ENCODE measurements around the gene TBC1D22B.

Gene TBC1D22B

DNA sequence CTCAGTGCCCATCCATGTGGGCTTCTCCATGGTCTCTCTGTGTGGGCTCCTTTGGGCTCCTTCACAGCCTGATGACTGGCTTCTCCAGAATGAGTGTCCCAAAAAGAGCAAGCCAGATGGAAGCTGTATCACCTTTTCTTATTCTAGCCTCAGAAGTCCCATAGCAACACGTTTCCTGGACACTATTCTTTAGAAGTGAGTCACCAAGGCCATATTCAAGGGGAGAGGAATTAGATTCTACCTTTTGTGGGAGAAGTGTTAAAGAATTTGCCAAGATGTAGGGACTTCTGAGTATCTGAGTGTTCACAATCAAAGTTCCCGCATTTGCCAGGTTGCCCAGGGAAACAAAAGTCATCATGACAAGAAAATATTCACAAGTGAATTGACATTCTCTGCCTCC, 20.7 kb upstream of the TBC1D22B start:
- Histone ChIP-seq H3K79me1 (replicated peaks; ENCODE audit: low read length, poor library complexity, severe bottlenecking) (no peaks in the 10 kb centered on the region), H3K9me3 (ENCODE audit: control insufficient read depth, low read length) (no peaks in the 10 kb centered on the region), H2AK5ac (ENCODE audit: low read length, severe bottlenecking) (no peak overlapping the region), H3K4ac (ENCODE audit: low read depth in 1 of 2, low read length in 2 of 2) (no peak overlapping the region), H4K8ac (ENCODE audit: low read length) (no peak overlapping the region), H3K14ac (ENCODE audit: low read length in 2 of 2) (no peak overlapping the region), H3K9ac (ENCODE audit: low read length) (no peak overlapping the region), H2BK5ac (ENCODE audit: low read depth, low read length, poor library complexity, severe bottlenecking) (no peak overlapping the region), H3K4me1 (ENCODE audit: control insufficient read depth, insufficient read depth, low read depth, low read length) (peaks cover 6% of the 10 kb centered on the region), H3K23ac (ENCODE audit: low read length in 2 of 2) (no peak overlapping the region), H3K4me2 (ENCODE audit: low read length, poor library complexity, severe bottlenecking) (no peak overlapping the region), H2BK12ac (ENCODE audit: low read length in 2 of 2) (no peak overlapping the region), H3K18ac (ENCODE audit: low read depth in 1 of 2, low read length in 2 of 2) (no peak overlapping the region), H3K36me3 (ENCODE audit: control insufficient read depth in 1 of 2, insufficient read depth in 2 of 2, low read depth in 1 of 2, low read length in 2 of 2) (no peaks in the 10 kb centered on the region), H3K27me3 (ENCODE audit: control insufficient read depth in 1 of 2, insufficient read depth in 1 of 2, low read length in 2 of 2) (no peaks in the 10 kb centered on the region), H4K91ac (ENCODE audit: low read length) (no peak overlapping the region), H3K27ac (ENCODE audit: low read length, poor library complexity, severe bottlenecking) (no peak overlapping the region), H2BK15ac (ENCODE audit: low read depth, poor library complexity, severe bottlenecking) (no peak overlapping the region), H2BK120ac (ENCODE audit: low read depth, low read length) (no peak overlapping the region), H2AFZ (ENCODE audit: low read depth, low read length) (no peak overlapping the region), H3K4me3 (ENCODE audit: insufficient read depth in 1 of 2, low read depth in 1 of 2, low read length in 2 of 2) (no peak overlapping the region)
- peak; percentile 25 for DNase-seq
- 77% methylated on average over 2 of the region's 2 CpGs for WGBS

DNA sequence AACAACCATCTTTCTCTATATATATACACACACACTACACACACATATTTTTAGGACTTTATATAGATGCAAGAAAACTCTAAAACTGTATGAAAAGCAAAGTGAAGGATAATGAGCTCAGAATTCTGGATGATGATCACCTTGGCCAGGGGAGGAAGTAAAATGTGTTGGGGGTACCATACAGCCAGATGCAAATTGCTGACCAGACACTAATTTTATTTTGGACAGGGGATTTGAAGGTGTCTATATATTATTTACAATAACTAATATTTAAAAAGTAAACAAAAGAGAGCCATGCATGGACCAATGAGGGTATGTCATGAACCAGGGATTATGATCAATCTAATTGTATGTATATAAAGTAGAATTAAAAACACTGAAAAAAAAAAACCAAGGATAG, 19.8 kb upstream of the TBC1D22B start:
- H3K4me1 ChIP-seq (ENCODE audit: control insufficient read depth, insufficient read depth, low read depth, low read length), result peaks cover 8% of the 10 kb centered on the region
- no peak overlapping the region for H3K23ac ChIP-seq (ENCODE audit: low read length in 2 of 2)
- H3K79me1 ChIP-seq (replicated peaks; ENCODE audit: low read length, poor library complexity, severe bottlenecking), result no peaks in the 10 kb centered on the region
- H3K27me3 ChIP-seq (ENCODE audit: control insufficient read depth in 1 of 2, insufficient read depth in 1 of 2, low read length in 2 of 2), result no peaks in the 10 kb centered on the region
- no peak overlapping the region for H4K91ac ChIP-seq (ENCODE audit: low read length)
- H2AFZ ChIP-seq (ENCODE audit: low read depth, low read length), result no peak overlapping the region
- no peak overlapping the region for H2BK120ac ChIP-seq (ENCODE audit: low read depth, low read length)
- H3K18ac ChIP-seq (ENCODE audit: low read depth in 1 of 2, low read length in 2 of 2), result no peak overlapping the region
- H3K9me3 ChIP-seq (ENCODE audit: control insufficient read depth, low read length), result no peaks in the 10 kb centered on the region
- no peak overlapping the region for H3K27ac ChIP-seq (ENCODE audit: low read length, poor library complexity, severe bottlenecking)
- H2BK15ac ChIP-seq (ENCODE audit: low read depth, poor library complexity, severe bottlenecking), result no peak overlapping the region
- H2AK5ac ChIP-seq (ENCODE audit: low read length, severe bottlenecking), result no peak overlapping the region
- no peak for DNase-seq
- no peak overlapping the region for H2BK5ac ChIP-seq (ENCODE audit: low read depth, low read length, poor library complexity, severe bottlenecking)
- no peak overlapping the region for H3K14ac ChIP-seq (ENCODE audit: low read length in 2 of 2)
- H3K4ac ChIP-seq (ENCODE audit: low read depth in 1 of 2, low read length in 2 of 2), result no peak overlapping the region
- H4K8ac ChIP-seq (ENCODE audit: low read length), result no peak overlapping the region
- H2BK12ac ChIP-seq (ENCODE audit: low read length in 2 of 2), result no peak overlapping the region
- H3K4me2 ChIP-seq (ENCODE audit: low read length, poor library complexity, severe bottlenecking), result no peak overlapping the region
- H3K36me3 ChIP-seq (ENCODE audit: control insufficient read depth in 1 of 2, insufficient read depth in 2 of 2, low read depth in 1 of 2, low read length in 2 of 2), result no peaks in the 10 kb centered on the region
- H3K9ac ChIP-seq (ENCODE audit: low read length), result no peak overlapping the region
- H3K4me3 ChIP-seq (ENCODE audit: insufficient read depth in 1 of 2, low read depth in 1 of 2, low read length in 2 of 2), result no peak overlapping the region

DNA sequence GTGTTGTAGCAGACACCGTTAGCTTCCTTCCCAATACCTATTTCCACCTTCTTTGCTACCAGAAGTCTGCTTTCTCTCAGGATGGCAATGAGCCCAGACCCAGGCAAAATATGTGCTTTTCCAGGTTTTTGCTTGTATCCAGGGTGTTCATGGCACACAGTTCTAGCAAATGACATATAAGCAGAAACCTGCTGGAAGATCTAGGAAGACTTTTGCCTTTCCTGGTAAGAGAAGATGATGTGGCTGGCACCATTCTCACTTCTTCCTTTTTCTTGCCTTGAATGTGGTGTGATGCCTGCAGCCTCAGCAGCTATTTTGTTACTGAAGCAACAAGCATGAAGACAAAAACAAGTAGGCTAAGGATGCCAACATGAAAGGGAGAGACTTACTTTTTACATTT, 19.2 kb upstream of the TBC1D22B start:
- 100% methylated on average over 1 of the region's 1 CpG for WGBS
- Histone ChIP-seq H3K79me1 (replicated peaks; ENCODE audit: low read length, poor library complexity, severe bottlenecking) (no peaks in the 10 kb centered on the region), H2BK120ac (ENCODE audit: low read depth, low read length) (peak overlapping the region; percentile 6), H2AK5ac (ENCODE audit: low read length, severe bottlenecking) (peak overlapping the region; percentile 87), H4K8ac (ENCODE audit: low read length) (no peak overlapping the region), H2AFZ (ENCODE audit: low read depth, low read length) (no peak overlapping the region), H3K27me3 (ENCODE audit: control insufficient read depth in 1 of 2, insufficient read depth in 1 of 2, low read length in 2 of 2) (no peaks in the 10 kb centered on the region), H3K4me1 (ENCODE audit: control insufficient read depth, insufficient read depth, low read depth, low read length) (peaks cover 8% of the 10 kb centered on the region), H3K18ac (ENCODE audit: low read depth in 1 of 2, low read length in 2 of 2) (peak overlapping the region in 1 of 2 experiments; percentile 46), H2BK15ac (ENCODE audit: low read depth, poor library complexity, severe bottlenecking) (no peak overlapping the region), H3K27ac (ENCODE audit: low read length, poor library complexity, severe bottlenecking) (peak overlapping the region; percentile 45), H3K23ac (ENCODE audit: low read length in 2 of 2) (no peak overlapping the region), H3K4me2 (ENCODE audit: low read length, poor library complexity, severe bottlenecking) (no peak overlapping the region), H3K4ac (ENCODE audit: low read depth in 1 of 2, low read length in 2 of 2) (peak overlapping the region in 1 of 2 experiments; percentile 67), H3K9me3 (ENCODE audit: control insufficient read depth, low read length) (no peaks in the 10 kb centered on the region), H4K91ac (ENCODE audit: low read length) (no peak overlapping the region), H3K14ac (ENCODE audit: low read length in 2 of 2) (no peak overlapping the region), H2BK5ac (ENCODE audit: low read depth, low read length, poor library complexity, severe bottlenecking) (no peak overlapping the region), H3K4me3 (ENCODE audit: insufficient read depth in 1 of 2, low read depth in 1 of 2, low read length in 2 of 2) (no peak overlapping the region), H2BK12ac (ENCODE audit: low read length in 2 of 2) (peak overlapping the region in 1 of 2 experiments; percentile 73), H3K36me3 (ENCODE audit: control insufficient read depth in 1 of 2, insufficient read depth in 2 of 2, low read depth in 1 of 2, low read length in 2 of 2) (no peaks in the 10 kb centered on the region), H3K9ac (ENCODE audit: low read length) (peak overlapping the region; percentile 89)
- DNase-seq, result no peak

DNA sequence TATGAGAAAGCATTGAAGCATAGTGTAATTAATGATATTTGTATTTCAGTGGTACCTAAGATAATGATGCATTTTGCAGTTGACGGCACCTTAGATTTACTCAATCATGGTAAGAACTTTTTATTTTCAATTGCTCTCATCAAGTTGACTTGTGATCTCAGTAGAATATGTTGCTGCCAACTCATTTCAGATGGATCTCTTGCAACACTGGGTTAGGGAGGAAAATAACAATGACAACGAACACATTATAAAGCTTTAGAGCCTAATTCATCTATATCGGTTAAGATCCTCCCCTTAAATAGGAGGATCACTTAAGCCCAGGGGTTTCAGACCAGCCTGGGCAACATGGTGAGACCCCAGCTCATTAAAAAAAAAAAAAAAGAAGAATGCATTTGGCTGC, 18.0 kb upstream of the TBC1D22B start:
- Histone ChIP-seq H2BK15ac (ENCODE audit: low read depth, poor library complexity, severe bottlenecking) (no peak overlapping the region), H3K27me3 (ENCODE audit: control insufficient read depth in 1 of 2, insufficient read depth in 1 of 2, low read length in 2 of 2) (no peaks in the 10 kb centered on the region), H2BK12ac (ENCODE audit: low read length in 2 of 2) (no peak overlapping the region), H3K4me2 (ENCODE audit: low read length, poor library complexity, severe bottlenecking) (no peak overlapping the region), H3K79me1 (replicated peaks; ENCODE audit: low read length, poor library complexity, severe bottlenecking) (no peaks in the 10 kb centered on the region), H3K18ac (ENCODE audit: low read depth in 1 of 2, low read length in 2 of 2) (no peak overlapping the region), H4K91ac (ENCODE audit: low read length) (no peak overlapping the region), H3K9ac (ENCODE audit: low read length) (peak overlapping the region; percentile 89), H3K27ac (ENCODE audit: low read length, poor library complexity, severe bottlenecking) (peak overlapping the region; percentile 82), H2BK120ac (ENCODE audit: low read depth, low read length) (no peak overlapping the region), H2AK5ac (ENCODE audit: low read length, severe bottlenecking) (no peak overlapping the region), H3K36me3 (ENCODE audit: control insufficient read depth in 1 of 2, insufficient read depth in 2 of 2, low read depth in 1 of 2, low read length in 2 of 2) (no peaks in the 10 kb centered on the region), H4K8ac (ENCODE audit: low read length) (no peak overlapping the region), H3K4me3 (ENCODE audit: insufficient read depth in 1 of 2, low read depth in 1 of 2, low read length in 2 of 2) (peak overlapping the region in 1 of 2 experiments; percentile 50), H3K14ac (ENCODE audit: low read length in 2 of 2) (no peak overlapping the region), H2BK5ac (ENCODE audit: low read depth, low read length, poor library complexity, severe bottlenecking) (peak overlapping the region; percentile 47), H3K4ac (ENCODE audit: low read depth in 1 of 2, low read length in 2 of 2) (no peak overlapping the region), H3K4me1 (ENCODE audit: control insufficient read depth, insufficient read depth, low read depth, low read length) (peaks cover 12% of the 10 kb centered on the region), H2AFZ (ENCODE audit: low read depth, low read length) (no peak overlapping the region), H3K23ac (ENCODE audit: low read length in 2 of 2) (no peak overlapping the region), H3K9me3 (ENCODE audit: control insufficient read depth, low read length) (no peaks in the 10 kb centered on the region)
- no peak for DNase-seq
- WGBS, result 77% methylated on average over 2 of the region's 3 CpGs
